GM12892 (cell line): ENCODE results near the gene FAM124A.

ENCODE experiments used
- DNase-seq: peaks from one replicate; pipeline ENCODE4 v3.0.0; 2011; ENCODE audit not compliant: insufficient read length
- FAIRE-seq: peaks from 2 replicates; lab custom pipeline; 2011; peaks lifted over from hg19 to GRCh38; lab: Jason Lieb, UNC
- POLR2A ChIP-seq: IDR thresholded peaks from 2 replicates; pipeline ENCODE4 v1.6.1; 2011; ENCODE audit warnings: low read depth, low read length, control low read depth
- POLR2AphosphoS5 ChIP-seq: IDR thresholded peaks from 2 replicates; pipeline ENCODE4 v1.6.1; 2011; ENCODE audit warnings: low read depth, low read length, control low read depth
- TAF1 ChIP-seq: IDR thresholded peaks from 2 replicates; pipeline ENCODE4 v1.6.1; 2011; ENCODE audit warnings: low read depth, mild to moderate bottlenecking, control low read depth, low read length, borderline replicate concordance

Gene FAM124A

GRCh38 chr13:51258612-51259548, 36.7 kb downstream of the FAM124A start:
- DNase-seq = no peak
- FAIRE-seq = no peak
- no peak for TF ChIP-seq POLR2AphosphoS5
- no peak for TF ChIP-seq TAF1
- no peak for TF ChIP-seq POLR2A

- DNase-seq (no peak), FAIRE-seq (no peak)
- TF ChIP-seq POLR2AphosphoS5 (no peak), TAF1 (no peak), POLR2A (no peak)
Observed at GRCh38 chr13:51260154-51260553, 38.0 kb downstream of the FAM124A start.

- DNase-seq = no peak
Observed at GRCh38 chr13:51261610-51262249, 39.5 kb downstream of the FAM124A start.

GRCh38 chr13:51262501-51263211, 40.5 kb downstream of the FAM124A start:
- DNase-seq = no peak
- TF ChIP-seq POLR2A = no peak
- no peak for TF ChIP-seq TAF1
- TF ChIP-seq POLR2AphosphoS5 = no peak
- no peak for FAIRE-seq

More at GRCh38 chr13:51261610-51262249, 39.5 kb downstream of the FAM124A start:
- FAIRE-seq = no peak
- no peak for TF ChIP-seq POLR2AphosphoS5

- DNase-seq = no peak
- TF ChIP-seq POLR2AphosphoS5 (no peak), TAF1 (no peak), POLR2A (no peak)
- no peak for FAIRE-seq
Observed at GRCh38 chr13:51266642-51267041, 44.4 kb downstream of the FAM124A start.

- FAIRE-seq (no peak), DNase-seq (no peak)
- TF ChIP-seq POLR2AphosphoS5 (no peak), POLR2A (no peak), TAF1 (no peak)
Observed at GRCh38 chr13:51267622-51268021, 45.4 kb downstream of the FAM124A start.

GRCh38 chr13:51269039-51269438, 46.8 kb downstream of the FAM124A start:
- DNase-seq = no peak
- no peak for FAIRE-seq
- TF ChIP-seq TAF1 (no peak), POLR2A (no peak), POLR2AphosphoS5 (no peak)

GRCh38 chr13:51270623-51271415, 48.6 kb downstream of the FAM124A start:
- TF ChIP-seq POLR2A (no peak), TAF1 (no peak)
- no peak for DNase-seq
- no peak for FAIRE-seq

- no peak for FAIRE-seq
Observed at GRCh38 chr13:51271528-51272085, 49.4 kb downstream of the FAM124A start.

GRCh38 chr13:51275101-51275500, 52.9 kb downstream of the FAM124A start:
- no peak for DNase-seq
- no peak for FAIRE-seq
- TF ChIP-seq POLR2AphosphoS5 (no peak), TAF1 (no peak), POLR2A (no peak)

More at GRCh38 chr13:51271528-51272085, 49.4 kb downstream of the FAM124A start:
- no peak for TF ChIP-seq TAF1
- TF ChIP-seq POLR2AphosphoS5 = no peak
- no peak for TF ChIP-seq POLR2A
- no peak for DNase-seq
